ENCODE measurements around the gene BRSK1.

The BRSK1 gene

DNA sequence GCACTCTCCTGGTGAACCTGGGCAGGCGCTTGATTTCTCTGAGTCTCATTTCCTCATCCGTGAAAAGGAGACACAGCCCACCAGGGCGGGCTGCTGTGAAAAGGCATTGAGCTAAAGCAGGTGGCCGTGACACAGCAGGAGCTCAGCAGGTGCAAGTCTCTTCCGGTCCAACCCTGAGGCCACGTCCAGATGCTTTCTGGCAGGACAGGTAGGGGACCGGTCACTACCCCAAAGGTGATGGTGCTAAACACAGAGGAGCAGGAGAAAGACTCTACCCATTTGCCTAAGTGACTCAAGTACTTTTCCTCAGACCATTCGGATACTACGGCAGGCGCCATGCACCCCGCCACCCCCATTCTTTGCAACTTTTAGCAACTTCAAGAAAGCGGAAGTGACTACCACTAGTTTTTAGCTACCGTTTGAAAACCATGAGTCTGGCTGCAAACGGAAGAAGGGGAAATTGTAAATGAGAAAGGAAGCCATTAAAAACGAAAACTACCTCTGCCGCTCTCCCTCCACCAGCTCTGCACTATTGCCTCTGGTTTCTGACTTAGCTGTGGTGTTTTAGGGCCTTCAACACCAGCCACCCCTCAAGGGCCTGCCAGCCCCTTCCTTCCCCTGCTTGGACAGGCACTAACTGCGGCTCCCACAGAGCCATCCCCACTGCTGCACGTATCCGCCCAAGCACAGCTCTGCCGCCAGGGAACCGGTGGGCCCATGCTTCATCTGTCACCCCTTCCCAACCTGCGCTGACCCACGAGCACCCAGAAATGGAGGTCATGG lies 29.8 kb upstream of the BRSK1 start:
- DNase-seq (ENCODE audit: low spot score): no peak

DNA sequence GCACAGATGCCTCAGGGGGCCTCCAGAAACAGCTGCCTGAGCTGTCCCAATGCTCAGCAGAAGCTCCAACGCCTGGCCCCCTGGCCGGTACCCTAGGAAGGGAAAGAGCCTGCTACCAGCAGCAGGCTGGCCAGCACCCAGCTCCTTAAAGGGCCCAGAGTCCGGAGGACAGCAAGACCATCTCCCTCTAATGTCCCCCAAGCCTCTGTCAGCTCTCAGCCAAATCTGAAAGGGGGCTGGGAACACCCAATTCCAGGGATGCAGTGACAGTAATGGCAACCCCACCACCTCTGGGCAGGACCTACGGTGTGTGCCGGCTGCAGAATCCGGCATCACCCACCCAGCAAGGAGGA lies 29.2 kb upstream of the BRSK1 start:
- DNase-seq (ENCODE audit: low spot score): no peak

DNA sequence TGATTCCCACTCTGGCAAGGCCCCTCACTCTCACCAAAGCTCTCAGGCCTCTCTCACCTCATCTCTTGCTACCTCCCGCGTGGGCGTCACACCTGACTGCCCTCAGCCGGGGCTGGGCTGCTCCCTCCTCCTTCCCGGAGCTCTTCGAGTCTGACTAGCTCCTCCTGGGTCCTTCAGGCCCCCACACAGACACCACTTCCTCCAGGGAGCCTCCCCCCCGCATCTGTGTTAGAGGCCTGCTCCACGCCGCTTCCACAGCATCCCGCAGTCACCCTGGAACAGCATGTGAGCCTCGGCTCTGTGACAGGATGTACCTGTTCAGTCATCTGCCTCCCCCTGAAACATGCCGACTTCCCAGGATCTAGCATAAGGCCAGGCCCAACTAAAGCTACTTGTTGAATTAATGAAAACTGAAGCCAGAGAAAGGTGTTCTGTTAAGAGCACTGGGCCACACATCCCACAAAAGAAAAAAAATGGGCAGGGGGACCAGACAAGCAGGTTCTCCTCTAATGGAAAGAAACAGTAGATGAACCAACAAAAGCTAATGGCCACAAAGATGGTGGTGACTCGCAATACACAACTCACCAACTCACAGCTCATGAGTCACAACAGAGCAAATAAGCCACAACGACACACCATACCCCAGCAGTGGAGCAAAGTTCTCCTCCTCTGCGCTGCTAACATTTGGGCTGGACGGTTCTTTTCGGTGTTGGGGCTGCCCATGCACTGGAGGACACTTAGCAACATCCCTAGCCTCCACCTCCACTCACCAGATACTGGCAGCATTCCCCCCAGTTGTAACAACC lies 28.0 kb upstream of the BRSK1 start:
- no peak for DNase-seq (ENCODE audit: low spot score)

DNA sequence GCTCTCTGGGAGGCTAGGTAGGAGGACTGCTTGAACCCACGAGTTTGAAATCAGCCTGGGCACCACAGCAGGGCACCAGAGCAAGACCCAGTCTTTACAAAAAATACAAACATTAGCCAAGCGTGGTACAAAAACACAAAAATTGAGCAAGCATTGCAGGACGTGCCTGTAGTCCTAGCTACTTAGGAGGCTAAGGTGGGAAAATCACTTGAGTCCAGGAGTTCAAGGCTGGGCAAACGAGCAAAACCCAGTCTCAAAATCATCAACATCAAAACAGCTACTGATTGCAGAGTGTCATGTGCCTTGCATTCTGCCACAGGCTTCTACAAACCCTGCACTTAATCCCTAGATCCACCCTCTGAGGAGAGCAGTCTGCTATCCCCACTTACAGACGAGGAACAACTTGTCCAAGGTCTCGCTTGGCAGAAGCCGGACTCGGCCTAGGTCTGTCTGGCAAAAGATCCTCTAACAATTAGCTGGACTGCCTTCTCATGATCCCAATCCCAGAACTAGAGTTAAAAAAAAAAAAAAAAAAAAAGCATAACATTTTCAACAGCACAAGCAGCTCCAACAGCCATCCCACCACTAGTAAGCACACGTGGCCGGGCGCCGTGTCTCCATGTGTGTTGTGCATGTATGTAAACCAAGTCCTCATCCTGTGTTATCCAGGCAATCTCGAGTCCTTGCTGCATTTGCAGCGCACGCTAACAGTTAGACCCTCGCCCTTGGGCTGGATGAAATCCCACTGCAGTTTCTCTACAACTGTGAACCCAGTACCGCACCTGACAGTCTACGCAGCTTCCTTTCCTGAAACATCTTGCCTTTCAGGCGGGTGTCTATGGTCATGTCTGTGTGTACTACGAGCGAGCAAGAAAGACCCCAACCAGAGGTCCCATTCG lies 27.0 kb upstream of the BRSK1 start:
- no peak for DNase-seq (ENCODE audit: low spot score)

DNA sequence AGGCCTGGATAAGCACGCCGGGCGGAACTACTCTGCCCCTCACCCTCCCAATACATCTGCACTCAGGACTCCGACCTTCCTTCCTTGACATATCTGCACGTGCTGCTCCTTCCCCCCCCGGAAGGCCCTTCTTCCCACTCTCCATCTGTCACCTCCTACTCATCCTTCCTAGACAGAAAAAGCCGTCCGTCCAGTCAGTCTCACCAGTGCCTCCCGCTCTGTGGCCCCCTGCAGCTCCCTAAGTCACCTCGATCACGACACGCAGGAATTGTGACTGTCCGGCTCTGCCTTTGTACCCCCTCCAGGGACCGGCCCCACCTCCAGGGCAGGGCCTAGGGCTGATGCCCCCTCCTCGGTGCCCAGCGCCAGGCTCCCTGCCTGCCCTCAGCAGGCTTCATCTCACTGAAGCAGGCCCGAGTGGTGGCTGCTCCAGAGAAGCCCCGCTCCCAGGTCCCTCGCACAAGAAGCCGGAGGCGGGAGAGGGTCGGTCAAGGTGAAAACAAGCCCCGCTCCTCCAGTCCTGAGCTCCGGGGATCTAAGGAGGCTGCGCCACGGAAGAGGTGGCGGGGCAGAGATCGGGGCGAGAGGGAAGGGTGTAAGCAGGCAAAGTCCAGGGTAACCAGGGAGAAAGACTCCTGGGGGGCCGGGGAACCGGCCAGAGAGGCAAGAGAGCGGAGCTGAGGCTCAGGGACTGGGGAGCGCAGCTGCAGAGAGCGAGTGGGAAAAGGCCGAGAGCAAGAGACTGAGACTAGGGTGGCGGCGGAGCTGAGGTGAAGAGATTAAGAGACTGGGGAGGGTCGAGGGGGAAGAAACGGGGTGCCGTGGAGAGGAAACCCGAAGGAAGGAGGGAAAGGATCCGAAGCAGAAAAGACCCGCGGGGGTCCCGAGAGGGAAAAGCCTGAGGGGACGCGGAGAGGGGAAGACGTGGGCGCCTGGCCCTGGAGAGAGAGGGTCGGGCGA lies 26.1 kb upstream of the BRSK1 start:
- peak; percentile 59 for DNase-seq (ENCODE audit: low spot score)

DNA sequence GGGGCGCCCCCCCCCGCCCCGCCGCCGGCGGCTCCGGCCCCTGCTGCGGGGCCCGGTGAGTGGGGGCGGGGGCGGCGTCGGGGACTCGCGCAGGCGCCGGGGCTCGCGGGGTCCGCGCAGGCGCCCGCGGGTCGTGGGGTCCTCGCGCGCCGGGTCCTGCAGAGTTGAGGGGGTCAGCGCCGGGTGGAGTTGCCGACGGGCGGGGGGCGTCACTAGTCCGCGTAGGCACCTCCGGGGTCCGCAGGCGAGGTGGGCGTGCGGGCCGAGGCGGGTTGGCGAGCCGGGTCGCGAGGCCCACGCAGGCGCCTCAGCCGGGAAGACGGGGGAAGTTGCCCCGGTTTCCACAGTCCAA lies 25.3 kb upstream of the BRSK1 start:
- DNase-seq (ENCODE audit: low spot score): no peak

DNA sequence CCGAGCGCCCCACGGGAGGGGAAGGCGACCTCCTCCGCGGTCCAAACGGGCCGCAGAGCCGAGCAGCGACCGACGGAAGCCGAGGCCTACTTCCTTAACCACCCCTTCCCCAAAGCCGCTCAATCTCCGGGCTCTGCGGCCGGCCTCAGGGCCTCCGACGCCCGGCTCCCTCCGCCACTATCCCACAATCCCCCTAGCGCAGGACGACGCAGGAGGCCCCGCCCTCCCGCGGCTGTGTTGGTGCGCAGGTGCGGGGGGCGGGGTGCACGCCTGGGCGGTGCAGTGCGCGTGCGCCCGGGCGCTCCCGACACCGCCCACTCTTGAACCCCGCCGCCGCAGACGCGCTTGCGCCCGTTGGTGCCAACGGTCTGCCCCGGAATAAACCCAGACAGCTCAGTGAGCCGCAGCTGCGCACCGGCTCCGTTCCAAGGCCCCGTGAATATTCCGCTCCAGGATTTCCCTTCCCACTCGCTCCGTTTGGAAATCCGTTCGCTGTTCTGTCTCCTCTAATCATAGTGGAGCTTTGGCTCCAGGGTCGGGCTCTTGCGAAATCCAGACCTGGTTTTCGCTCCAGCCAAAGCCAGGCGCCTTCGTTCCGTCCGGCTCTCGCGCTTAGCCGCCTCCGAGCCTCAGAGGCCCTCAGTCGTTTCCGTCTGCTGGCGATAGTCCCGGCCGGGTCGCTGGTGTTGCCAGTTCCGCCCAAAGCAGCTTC lies 24.8 kb upstream of the BRSK1 start, which contains the start of gene PPP6R1:
TSS of gene PPP6R1 (minus strand) at position 190 of the 712 bp plus-strand sequence. CDS start 11,914 bp downstream, outside the sequence.
- DNase-seq (ENCODE audit: low spot score): peak; percentile 96

DNA sequence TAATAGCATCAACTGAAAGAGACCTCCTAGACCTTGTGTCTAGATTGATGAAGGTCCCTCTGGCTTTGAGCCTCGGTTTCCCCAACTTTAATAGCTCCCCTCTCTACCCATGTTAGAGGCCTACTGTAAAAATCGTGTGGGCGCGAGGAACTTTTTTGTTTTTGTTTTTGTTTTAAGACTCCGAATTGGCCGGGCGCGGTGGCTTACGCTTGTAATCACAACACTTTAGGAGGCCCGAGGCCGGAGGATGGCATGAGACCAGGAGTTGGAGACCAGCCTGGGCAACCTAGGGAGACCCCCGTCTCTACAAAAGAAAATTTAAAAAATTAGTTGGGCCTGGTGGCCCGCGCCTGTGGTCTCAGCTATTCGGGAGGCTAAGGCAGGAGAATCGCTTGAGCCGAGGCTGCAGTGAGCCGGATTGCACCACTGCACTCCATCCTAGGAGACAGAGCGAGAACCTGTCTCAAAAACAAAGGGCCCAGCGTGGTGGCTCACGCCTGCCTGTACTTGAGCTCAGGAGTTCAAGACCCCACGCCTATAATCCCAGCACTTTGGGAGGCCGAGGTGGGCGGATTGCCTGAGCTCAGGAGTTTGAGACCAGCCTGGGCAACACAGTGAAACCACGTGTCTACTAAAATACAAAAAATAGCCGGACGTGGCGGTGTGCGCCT lies 24.1 kb upstream of the BRSK1 start:
- DNase-seq (ENCODE audit: low spot score): peak; percentile 58

DNA sequence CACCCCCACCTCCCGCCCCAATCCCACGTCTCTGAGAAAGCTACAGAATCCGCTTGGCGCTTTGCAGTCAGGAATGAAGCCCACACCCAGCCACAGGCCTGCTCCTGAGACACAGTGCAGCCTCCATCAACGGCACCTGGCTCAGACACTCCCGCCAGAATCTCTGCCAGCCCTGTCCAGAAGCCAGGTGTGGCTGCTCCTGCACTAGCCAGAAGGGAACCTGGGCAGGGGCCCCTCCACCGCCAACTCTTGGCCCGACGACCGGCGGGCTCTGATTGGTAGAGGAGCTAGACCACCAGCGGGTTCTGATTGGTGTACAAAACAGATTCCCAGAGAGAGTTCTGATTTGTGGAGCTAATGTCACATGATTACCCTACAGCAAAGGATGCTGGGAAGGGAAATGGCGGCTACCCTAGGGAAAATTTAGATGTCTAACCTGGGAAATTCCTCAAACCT lies 22.1 kb upstream of the BRSK1 start:
- DNase-seq (ENCODE audit: low spot score): no peak

DNA sequence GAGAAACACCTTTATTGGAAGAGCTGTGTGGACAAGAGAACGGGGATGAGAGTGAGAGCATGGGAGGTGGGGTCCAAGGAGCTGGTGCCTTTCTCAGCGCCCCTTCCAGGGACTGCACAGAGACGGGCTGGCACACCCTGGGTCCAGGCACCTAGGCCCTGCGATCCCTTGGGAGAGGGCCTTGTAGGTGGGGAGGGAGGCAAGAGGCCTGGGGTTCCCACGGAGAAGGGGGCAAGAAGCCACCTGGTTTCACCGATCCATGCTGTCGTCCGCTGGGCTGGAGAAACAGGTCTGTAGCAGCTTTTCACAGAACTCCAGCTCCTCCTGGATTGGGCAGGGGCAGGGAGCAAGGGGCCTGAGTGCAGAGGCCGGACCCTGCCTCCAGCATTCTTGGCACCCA lies 21.4 kb upstream of the BRSK1 start:
- DNase-seq (ENCODE audit: low spot score): no peak

DNA sequence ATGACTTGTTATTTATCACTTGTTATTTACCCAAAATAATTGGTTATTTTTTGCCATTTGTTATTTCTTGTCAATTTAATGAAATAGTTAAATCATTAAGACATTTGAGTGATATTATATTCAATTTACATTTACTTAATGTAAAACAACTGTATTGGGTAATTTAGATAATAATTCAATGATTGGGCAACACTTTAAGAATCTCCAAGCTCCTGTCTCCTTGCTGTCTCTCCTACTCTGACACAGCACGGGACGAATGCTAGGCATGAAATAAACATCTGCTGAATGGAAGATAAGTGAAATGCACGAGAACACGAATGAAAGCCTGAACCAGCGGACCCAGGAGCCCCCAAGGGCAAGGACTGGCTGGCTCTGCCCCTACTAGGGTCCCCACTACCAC lies 19.3 kb upstream of the BRSK1 start:
- DNase-seq (ENCODE audit: low spot score): no peak

DNA sequence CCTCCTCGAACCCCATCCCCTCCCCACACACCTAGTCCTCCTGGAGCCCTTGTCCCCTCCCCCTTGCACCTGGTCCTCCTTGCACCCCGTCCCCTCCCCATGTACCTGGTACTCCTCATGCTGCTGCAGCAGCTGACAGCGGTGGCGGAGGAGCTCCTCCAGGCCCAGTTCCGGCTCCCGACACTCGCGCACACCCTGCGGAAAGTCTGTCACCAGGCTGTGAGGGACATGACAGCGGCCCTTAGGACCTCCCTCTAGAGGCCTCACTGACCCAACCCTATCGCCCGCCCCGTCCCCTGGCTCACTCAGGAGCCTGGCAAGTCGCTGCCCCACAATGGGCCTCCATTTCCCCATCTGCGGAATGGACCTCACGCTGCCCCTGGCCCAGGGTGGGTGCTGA lies 18.6 kb upstream of the BRSK1 start:
- no peak for DNase-seq (ENCODE audit: low spot score)

DNA sequence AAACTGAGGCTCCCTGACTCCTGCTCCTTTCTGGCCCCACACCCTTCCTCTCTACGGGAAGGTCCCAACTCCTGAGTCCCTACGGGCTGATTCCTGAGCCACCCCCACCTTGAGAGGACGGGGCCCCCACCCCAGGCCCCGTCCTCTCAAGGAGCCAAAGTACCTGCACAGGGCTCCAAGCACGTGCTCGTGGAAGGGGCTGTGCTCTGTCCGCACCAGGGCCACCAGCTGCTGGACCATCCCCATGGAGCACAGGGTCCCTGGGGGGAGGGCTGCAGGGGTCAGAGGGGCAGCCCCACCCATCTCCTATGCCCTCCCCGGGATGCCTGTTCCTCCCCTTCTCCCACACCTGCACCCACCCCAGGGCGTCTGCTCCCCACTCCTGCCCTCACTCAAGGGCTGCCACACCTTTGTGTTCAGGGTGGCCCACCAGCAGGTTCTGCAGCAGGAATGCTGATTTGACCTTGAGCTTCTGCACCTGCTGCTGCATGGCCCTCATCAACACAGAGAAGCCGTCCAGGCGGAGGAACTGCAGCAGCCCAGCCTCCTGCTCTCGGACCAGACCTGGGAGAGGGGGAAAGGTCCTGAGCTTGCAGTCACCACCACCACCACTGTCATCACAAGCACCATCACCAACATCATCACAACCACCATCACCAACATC lies 17.9 kb upstream of the BRSK1 start:
- DNase-seq (ENCODE audit: low spot score): no peak

DNA sequence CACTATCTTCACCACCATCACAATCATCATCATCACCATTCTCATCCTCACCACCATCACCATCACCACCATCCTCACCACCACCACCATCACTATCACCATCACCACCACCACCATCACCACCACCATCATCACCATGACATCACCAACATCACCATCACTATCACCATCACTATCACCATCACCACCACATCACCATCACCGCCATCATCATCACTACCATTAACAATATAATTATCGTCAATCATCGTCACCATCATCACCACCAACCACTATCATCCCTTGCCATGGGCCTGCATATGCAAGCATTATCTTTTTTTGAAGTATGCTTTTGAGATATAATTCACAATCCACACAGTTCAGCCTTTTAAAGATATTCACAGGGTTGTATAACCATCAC lies 17.4 kb upstream of the BRSK1 start:
- DNase-seq (ENCODE audit: low spot score): no peak

DNA sequence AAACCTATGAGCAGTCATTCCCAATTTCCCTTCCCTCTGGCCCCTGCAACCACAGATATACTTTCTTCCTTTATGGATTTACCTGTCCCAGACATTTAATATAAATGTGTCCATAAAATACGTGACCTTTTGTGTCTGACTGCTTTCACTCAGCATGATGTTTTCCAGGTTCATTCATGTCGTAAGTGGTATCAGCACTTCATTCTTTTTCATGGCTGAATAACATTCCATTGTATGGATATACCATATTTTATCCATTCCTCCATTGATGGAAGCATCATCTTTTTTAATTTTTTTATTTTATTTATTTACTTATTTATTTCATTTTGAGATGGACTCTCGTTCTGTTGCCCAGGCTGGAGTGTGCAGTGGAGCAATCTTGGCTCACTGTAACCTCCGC lies 17.0 kb upstream of the BRSK1 start:
- DNase-seq (ENCODE audit: low spot score): no peak

DNA sequence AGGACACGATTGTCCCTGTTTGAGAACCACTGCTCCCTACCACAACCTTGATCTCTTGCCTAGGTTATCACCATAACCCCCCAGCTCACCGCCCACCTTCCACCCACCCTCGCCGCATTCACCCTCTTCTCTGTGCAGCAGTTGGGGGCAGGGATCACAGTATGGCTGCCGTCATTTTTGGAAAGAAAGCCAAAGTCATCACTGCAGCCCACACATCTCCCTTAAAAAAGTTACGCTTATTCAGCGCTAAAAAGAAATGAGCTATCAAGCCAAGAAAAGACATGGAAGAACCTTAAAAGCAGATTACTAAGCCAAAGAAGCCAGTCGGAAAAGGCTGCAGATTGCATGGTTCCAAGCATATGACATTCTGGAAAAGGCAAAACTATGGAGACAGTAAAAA lies 14.5 kb upstream of the BRSK1 start:
- no peak for DNase-seq (ENCODE audit: low spot score)

DNA sequence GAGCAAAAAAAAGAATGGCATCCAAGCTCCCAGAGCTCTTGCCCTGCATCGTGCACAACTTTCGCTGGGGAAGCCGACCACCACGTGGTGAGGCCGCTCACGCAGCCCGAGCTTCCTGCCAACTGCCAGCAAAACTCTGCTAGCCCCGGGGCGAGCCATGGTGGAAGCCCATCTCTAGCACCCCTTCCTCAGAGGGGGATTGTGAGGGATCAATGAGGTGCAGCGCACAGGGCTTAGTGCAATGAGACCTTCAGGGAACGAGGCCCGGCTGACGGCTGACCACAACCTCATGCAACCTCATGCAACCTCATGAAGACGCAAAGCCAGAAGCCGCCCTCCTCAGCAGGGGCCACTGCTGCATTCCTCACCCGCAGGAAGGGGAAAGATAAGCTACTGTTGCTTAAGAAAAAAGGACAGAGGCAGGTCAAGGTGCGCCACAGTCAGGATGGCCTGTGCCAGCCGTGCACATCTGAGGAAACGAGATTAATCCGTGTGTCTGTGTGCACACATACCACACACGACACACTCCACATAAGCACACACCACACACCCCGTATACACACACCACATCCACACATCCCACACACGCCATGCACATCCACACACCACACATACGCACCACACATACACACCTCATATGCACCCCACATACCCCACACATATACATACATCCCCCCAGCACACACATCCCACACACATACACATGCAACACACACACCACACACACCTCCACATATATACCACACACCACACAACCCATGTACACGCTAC lies 13.4 kb upstream of the BRSK1 start:
- DNase-seq (ENCODE audit: low spot score): no peak

DNA sequence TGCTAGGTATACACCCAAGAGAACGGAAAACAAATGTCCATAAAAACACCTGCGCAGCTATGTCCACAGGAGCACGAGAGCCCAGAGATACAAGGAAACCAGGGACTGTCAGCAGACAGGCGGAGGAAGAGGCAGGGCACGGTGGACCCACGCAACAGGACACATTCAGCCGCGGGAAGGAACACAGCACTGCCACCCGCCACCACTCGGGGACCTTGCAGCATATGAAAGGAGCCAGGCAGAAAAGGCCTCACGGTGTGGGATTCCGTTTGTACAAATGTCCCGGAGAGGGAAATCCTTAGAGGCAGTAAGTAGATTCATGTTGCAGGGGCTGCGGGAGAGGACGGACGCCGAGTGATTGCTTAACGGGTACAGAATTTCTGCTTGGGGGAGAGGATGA lies 11.7 kb upstream of the BRSK1 start:
- DNase-seq (ENCODE audit: low spot score): no peak

All from ecto neural progenitor cell (in vitro differentiated cells).